HG03439 (cell line): ENCODE measurements around the gene TMEM108.

Source experiments
- ATAC-seq: cut with Tn5 transposase; IDR thresholded peaks from one replicate; pipeline ENCODE4 v1.9.1; 2021; ENCODE audit warnings: mild to moderate bottlenecking, moderate library complexity; ENCODE audit not compliant: unreplicated experiment

The TMEM108 gene

GRCh38 chr3:133053532-133053931 is 15.3 kb downstream of the TMEM108 start:
- no peak for ATAC-seq

DNA sequence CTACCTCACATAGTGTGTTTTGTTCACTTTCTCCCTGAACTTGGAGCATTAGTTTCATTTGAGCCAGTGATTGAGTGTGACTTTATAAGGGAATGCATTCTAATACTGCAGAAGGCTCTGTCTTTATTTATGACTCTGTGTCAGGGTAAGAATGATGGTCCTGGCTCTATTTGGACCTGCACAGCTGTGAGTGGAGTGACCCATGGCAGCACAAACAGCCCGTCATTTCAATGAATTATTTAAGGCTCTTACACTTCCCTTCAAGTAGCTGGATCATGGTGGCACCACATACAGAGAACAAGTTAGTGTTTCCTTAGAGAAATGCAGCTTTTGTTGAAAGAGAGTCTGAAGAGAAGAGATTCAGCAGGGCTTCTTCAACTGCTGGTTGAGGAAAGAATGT is 16.4 kb downstream of the TMEM108 start:
- no peak for ATAC-seq

GRCh38 chr3:133055339-133055738 is 17.1 kb downstream of the TMEM108 start:
- no peak for ATAC-seq

GRCh38 chr3:133058243-133058642 is 20.1 kb downstream of the TMEM108 start:
- ATAC-seq, result no peak

DNA sequence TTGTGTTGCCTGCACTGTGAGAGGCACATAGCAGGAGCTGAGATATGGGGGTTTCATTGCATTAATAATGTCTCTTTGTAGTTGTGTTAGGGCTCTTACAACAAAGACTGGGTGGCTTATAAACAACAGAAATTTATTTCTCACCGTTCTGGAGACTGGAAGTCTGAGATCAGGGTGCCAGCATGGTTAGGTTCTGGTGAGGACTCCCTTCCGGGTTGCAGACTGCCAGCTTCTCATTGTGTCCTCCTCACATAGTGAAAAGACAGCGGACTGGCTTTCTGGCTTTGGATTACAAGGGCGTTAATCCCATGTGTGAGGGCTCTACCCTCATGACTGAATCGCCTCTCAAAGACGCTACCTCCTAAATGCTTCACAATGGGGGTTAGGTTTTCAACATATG is 20.6 kb downstream of the TMEM108 start:
- ATAC-seq, result no peak

DNA sequence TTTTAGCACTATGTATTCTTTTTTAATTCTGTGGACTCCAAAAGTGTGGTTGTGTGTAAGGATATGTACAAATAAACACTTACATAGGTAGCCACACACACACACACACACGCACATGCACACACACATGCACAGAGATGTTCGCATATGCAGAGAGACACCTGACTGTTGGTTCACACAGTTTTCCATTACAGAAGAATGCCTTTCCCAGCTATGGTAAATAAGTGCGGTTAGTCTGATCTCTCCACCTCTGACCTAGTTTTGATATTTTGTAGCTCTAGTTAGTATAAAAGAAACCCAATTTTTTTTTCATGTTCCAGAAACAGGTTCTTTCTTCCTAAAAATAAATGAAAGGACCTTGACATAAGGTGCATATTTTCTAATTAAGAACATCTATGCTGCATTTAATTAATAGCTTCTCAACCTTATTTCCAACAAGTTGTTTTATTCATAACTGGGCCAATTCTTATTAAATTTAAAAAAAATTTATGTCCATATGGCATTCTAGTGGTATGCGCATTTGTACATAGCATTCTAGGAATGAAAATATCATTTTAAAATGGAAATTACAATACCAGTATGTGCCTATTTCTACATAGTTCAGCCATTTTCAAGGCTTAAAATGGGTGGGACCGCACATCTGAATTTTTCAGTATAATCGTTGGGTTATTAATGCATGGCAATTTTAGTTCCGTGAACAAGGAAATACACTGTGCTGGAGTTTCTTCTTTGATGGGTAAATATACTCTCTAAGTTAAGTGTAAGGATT is 27.2 kb downstream of the TMEM108 start:
- no peak for ATAC-seq

DNA sequence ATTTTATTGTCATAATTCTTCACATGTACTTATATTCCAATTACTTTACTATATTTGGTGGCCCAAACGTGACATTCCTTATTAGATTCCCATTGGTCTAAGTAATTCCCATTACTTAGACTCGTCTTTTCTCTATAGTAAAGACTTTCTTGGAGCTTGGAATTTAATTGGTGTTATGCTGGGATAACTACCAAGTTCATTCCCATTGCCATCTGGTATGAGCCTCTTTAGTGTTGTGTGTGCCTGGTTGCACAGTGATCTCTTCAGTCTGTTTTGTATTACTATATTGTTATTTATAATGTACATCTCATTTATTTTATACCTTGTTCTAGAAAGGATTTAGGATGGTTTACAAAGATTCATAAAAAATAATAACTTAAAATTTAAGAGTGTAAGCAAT is 27.8 kb downstream of the TMEM108 start:
- no peak for ATAC-seq

DNA sequence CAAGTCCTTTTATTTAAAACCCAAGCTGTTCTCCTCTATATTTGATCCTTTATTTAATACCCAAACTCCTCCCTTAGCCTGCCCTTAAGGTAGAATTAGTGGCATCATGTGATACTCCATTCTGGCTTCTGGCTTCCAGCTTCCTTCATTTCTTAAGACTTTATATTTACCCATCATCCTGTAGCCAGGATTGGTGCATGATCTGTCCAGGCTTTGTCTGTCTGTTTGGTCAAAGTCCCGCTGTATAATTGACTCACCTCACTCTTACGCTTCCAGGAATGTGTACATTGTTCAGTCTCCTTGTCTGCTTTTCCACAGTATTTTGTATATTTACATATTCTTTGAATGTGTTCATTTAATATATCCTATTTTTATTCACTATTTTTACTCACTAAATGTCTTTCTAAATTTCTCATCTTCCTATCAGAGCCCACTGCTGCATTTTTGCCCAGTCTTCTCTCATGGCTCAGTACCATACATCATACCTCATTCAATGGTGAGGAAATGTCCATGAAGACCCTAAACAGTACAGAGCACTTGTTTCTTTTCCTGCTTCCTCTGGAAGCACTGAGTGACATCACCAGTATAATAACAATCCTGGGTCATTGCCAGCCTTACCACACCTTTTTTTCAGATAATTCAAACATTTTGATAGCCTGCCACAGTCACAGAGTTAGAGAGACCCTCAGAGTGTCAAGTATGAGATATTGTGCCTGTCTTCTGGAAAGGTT is 31.5 kb downstream of the TMEM108 start:
- no peak for ATAC-seq

DNA sequence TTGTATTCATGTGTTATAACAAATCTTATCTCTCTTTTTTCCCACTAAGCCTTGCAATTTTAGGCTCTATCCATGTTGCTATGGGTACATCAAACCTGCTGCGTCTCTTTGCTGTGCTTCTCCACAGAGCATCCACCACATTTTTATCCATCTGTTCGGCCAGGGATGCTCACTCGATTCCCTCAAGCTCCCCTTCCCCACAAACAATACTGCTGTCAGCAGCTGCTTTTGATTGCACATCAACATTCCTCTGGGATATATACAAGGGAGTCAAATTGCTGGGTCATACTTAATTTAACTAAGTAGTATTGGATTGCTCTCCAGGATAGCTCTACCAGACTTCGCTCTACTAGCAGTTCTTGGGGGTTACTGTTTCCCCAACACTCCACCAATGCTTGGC is 36.8 kb downstream of the TMEM108 start:
- no peak for ATAC-seq

GRCh38 chr3:133077688-133078087 is 39.5 kb downstream of the TMEM108 start:
- ATAC-seq, result no peak

DNA sequence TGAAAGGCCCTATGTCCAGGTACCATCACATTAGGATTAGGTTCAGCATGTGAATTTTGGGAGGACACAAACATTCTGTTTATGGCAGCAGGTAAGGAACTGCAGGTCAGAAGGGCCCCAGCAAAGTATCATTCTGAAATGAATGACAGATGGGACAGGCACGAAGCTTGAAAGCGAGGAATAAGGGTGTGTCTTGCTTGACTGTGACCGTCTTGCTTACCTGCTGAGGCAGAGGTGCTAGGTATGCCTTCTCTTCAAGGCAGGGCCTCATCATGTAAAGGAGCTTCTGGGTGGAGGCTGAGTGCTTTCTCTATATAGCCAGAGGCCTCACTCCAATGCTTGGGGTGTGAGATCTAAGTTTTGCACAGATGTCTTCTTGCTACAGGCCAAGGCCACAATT is 41.4 kb downstream of the TMEM108 start:
- no peak for ATAC-seq

DNA sequence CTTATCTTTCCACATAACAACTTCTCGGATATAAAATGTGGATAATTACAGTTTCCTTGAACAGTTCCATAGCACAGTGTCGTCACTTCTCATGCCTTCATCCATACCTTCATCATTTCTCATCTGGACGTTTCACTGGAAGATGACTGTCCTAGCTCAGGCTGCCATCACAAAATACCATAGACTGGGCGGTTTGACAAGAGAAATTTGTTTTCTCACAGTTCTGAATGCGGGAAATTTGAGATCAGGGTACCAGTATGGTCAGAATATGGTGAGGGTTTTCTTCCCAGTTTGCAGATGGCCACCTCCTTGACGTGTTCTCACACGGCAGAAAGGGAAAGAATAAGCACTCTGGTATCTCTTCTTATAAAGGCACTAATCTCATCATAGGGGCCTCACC is 42.8 kb downstream of the TMEM108 start:
- ATAC-seq, result no peak

DNA sequence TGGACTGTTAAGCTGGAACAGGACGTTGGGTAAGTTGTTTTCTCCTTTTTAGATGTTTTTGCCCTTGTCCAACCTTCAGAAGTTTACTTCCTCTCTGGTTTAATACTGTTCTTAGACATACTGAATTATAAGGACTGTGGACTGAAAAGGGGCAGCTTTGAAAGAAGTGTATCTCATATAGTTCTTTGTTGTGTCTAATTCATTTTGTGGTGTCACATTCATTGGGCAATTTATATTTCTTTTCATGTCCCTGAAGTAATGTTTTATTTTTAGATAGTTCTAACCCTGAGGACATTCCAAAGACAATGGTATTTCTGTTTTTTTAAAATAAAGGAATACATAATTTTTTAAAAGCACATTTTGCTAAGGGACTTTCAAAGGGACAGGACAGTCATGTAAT is 45.2 kb downstream of the TMEM108 start:
- no peak for ATAC-seq

- no peak for ATAC-seq
Observed at GRCh38 chr3:133089906-133090485, 51.8 kb downstream of the TMEM108 start.

DNA sequence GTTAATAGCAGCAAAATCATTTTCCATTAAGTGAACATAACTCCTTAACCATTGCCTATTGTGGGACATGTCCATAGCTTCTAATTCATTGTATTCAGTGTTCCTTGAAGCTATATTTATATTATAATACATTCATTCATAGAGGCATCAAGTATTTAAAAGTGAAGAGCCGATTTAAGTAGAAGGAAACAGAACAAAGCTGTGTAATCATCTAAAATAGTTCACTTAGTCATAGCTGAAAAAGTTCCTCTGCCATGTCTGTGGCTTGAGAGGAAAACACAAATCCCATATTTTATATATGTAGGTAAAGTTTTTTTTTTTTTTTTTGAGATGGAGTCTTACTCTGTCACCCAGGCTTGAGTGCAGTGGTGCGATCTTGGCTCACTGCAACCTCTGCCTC is 54.5 kb downstream of the TMEM108 start:
- ATAC-seq, result no peak

DNA sequence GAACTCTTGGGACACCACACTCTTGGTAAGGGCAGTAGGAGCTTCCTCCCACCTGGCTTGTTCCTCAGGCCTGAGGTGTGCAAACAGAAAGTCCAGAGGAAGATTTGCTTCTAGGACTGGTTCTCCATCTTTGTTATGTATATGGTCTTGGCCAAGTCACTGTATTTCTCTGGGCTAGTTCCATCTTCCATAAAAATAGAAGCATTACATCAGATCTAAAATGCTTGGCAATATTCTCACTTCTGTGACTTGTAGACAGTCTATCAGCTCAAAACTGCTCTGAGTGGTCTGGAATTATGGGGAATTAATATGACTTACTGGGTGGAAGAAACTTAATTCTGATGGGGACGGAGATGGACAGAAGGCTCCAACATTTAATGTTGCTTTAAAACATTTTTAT is 55.2 kb downstream of the TMEM108 start:
- no peak for ATAC-seq

GRCh38 chr3:133096900-133097613 is 58.9 kb downstream of the TMEM108 start:
- ATAC-seq, result no peak

DNA sequence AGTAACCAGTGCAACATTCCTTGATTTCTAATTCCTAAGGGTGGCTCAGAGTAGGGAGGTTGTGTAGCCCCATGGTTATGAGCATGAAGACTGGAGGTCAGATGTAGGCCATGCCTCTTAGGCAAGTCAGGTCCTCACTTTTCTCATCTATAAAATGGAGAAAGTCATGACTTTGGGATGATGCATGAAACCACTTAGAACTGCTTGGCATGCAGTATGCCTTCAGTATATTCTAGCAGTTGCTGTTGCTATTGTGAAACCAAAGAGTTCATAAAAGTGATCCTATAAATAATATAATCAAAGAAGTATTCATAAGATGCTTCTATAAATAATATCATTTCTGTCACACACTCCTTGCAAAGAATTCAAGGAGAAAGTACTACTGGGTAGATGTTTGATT is 65.5 kb downstream of the TMEM108 start:
- ATAC-seq, result no peak

DNA sequence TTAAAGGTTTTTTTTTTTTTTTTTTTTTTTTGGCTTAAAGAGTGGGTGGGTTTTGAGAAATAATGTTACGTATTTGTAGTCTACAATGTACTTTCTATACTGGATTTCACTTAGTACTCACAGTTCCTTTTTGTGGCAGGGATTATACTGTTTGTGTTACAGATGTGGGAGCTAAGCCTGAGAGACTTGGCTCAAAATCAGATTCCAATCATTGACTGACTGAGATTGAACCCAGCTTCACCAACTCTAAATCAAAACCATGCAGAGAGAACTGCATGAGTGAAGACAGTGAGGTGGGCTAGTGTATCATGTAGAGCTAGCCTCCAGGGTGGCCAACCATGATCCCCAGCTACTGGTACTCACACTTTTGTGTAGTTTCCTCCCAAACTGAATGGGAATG is 68.0 kb downstream of the TMEM108 start:
- no peak for ATAC-seq

DNA sequence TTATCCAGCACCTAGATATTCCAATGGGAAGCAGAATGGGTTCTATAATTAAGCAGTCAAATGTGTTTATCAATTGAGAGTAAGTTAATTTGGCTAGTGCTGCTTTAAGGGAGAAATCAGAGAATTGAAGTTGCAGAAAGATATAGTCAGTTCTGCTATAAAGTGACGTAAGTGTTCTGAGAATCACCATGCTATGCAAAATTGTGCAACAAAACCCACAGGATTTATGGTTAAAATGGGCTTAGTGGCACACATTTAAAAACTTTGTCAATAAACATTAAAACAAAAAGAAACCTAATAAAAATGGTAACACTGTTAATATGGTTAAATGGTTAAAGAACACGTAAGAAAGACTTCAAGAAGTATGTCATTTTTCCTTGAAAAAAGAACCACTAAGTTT is 74.5 kb downstream of the TMEM108 start:
- ATAC-seq, result no peak

DNA sequence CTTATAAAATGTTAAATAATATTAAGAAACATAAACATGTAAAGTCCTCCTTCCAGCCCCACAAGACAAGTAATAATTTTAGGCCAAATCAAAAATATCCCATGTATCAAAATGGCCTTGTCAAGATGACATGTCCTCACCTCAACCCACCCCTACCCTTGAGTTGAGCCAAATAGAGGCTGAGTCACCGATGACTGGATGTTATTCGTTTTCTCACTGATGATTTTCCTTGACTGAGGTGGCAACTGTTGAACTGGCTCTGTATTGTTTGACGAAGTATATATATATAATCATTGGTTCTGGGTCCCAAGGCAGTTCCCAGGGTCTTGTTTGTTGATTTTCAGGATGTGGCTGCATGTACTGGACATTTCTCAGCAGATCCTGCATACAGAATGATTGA is 75.3 kb downstream of the TMEM108 start:
- ATAC-seq, result no peak
